HG03558 (cell line): ENCODE data around the gene KRTAP19-1.
"Not testable (repeated sequence)": the region's sequence is repeated elsewhere in the genome, so short reads cannot be mapped to it uniquely, and the experiment has no call there.

ENCODE experiments used
- ATAC-seq: cut with Tn5 transposase; IDR thresholded peaks from one replicate; pipeline ENCODE4 v1.9.1; 2021; ENCODE audit warnings: moderate number of reproducible peaks; ENCODE audit not compliant: unreplicated experiment; ENCODE audit errors: extremely low read depth

Gene KRTAP19-1

GRCh38 chr21:30480145-30480544, at the start of gene KRTAP19-1:
Gene KRTAP19-1, minus strand, starts transcription at chr21:30480367. Its CDS starts 50 bp downstream, at chr21:30480317.
- no peak for ATAC-seq

GRCh38 chr21:30518876-30519275, 38.7 kb upstream of the KRTAP19-1 start:
- no peak for ATAC-seq

GRCh38 chr21:30515681-30516080, 35.5 kb upstream of the KRTAP19-1 start:
- no peak for ATAC-seq

GRCh38 chr21:30505621-30506205, 25.5 kb upstream of the KRTAP19-1 start:
- ATAC-seq, result not testable (repeated sequence)

GRCh38 chr21:30502041-30502440, 21.9 kb upstream of the KRTAP19-1 start, which contains the start of gene KRTAP19-5:
Gene KRTAP19-5, minus strand, starts transcription at chr21:30502141. Its CDS starts 51 bp downstream, at chr21:30502090.
- ATAC-seq, result no peak

GRCh38 chr21:30497065-30497464, 16.9 kb upstream of the KRTAP19-1 start, which contains the start of gene KRTAP19-4:
Gene KRTAP19-4, minus strand, starts transcription at chr21:30497165. Its CDS starts 55 bp downstream, at chr21:30497110.
- ATAC-seq, result no peak

- ATAC-seq, result no peak
Measured at GRCh38 chr21:30491963-30492428, 11.8 kb upstream of the KRTAP19-1 start, which contains the start of gene KRTAP19-3. Gene KRTAP19-3, minus strand, starts transcription at chr21:30492013. Its CDS starts 56 bp downstream, at chr21:30491957.

GRCh38 chr21:30487336-30487735, 7.2 kb upstream of the KRTAP19-1 start, which contains the start of gene KRTAP19-2:
Gene KRTAP19-2, minus strand, starts transcription at chr21:30487436. Its CDS starts 88 bp downstream, at chr21:30487348.
- ATAC-seq, result no peak

GRCh38 chr21:30486180-30486579, 6.0 kb upstream of the KRTAP19-1 start:
- ATAC-seq, result no peak

- no peak for ATAC-seq
Measured at GRCh38 chr21:30482130-30482529, 2.0 kb upstream of the KRTAP19-1 start.

GRCh38 chr21:30479259-30479658, 908 bp downstream of the KRTAP19-1 start:
- ATAC-seq, result no peak

- no peak for ATAC-seq
Measured at GRCh38 chr21:30478004-30478403, 2.2 kb downstream of the KRTAP19-1 start.

- ATAC-seq, result no peak
Measured at GRCh38 chr21:30468900-30469714, 11.1 kb downstream of the KRTAP19-1 start.

- no peak for ATAC-seq
Measured at GRCh38 chr21:30463713-30464112, 16.5 kb downstream of the KRTAP19-1 start.

- ATAC-seq, result no peak
Measured at GRCh38 chr21:30448514-30448913, 31.7 kb downstream of the KRTAP19-1 start.

- no peak for ATAC-seq
Measured at GRCh38 chr21:30447056-30447455, 33.1 kb downstream of the KRTAP19-1 start.

GRCh38 chr21:30444204-30444603, 36.0 kb downstream of the KRTAP19-1 start:
- no peak for ATAC-seq

GRCh38 chr21:30443226-30443625, 36.9 kb downstream of the KRTAP19-1 start:
- no peak for ATAC-seq

GRCh38 chr21:30439975-30440374, 40.2 kb downstream of the KRTAP19-1 start, which contains the start of gene KRTAP15-1:
Gene KRTAP15-1, plus strand, starts transcription at chr21:30440275. Its CDS starts 53 bp downstream, at chr21:30440328.
- no peak for ATAC-seq

GRCh38 chr21:30437010-30437565, 43.1 kb downstream of the KRTAP19-1 start:
- no peak for ATAC-seq
